HCT116 (cell line): ENCODE data around the gene CASK.

Experiments used
- CEBPB ChIP-seq: IDR thresholded peaks from 2 replicates; pipeline ENCODE4 v1.6.1; 2012; ENCODE audit warnings: low read depth
- CTCF ChIP-seq, 3 experiments: fragments of 200-600 bp in 1 of 3; sonication (generic) in 1 of 3; IDR thresholded peaks in 2 of 3; conservative IDR thresholded peaks in 1 of 3; 2 replicates each; pipeline ENCODE4 v1.5.1; 2012 to 2017; ENCODE audit warnings: low read depth in 2 of 3, low read length in 2 of 3, antibody characterized with exemption in 1 of 3, borderline replicate concordance in 1 of 3, control low read depth in 1 of 3, mild to moderate bottlenecking in 1 of 3, mixed read lengths in 1 of 3, mixed run types in 1 of 3, moderate library complexity in 1 of 3; ENCODE audit not compliant: insufficient read depth in 1 of 3
- EZH2 ChIP-seq: fragments of 200-600 bp; sonication (generic); IDR thresholded peaks from 2 replicates; pipeline ENCODE4 v1.6.1; 2017; ENCODE audit warnings: antibody characterized with exemption, mixed run types
- FOSL1 ChIP-seq: IDR thresholded peaks from 2 replicates; pipeline ENCODE4 v1.6.1; 2012; ENCODE audit warnings: low read depth
- JUND ChIP-seq: IDR thresholded peaks from 2 replicates; pipeline ENCODE4 v1.6.1; 2012
- MAX ChIP-seq: IDR thresholded peaks from 2 replicates; pipeline ENCODE4 v1.6.1; 2012
- POLR2A ChIP-seq: IDR thresholded peaks from 2 replicates; pipeline ENCODE4 v1.7.0; 2011; ENCODE audit warnings: borderline replicate concordance; ENCODE audit not compliant: insufficient read depth, insufficient read length; ENCODE audit errors: extremely low read depth
- POLR2AphosphoS5 ChIP-seq: IDR thresholded peaks from 2 replicates; pipeline ENCODE4 v1.6.1; 2011; ENCODE audit warnings: mild to moderate bottlenecking, low read depth, low read length, moderate library complexity
- RAD21 ChIP-seq: IDR thresholded peaks from 2 replicates; pipeline ENCODE4 v1.6.1; 2012; ENCODE audit warnings: low read depth, mild to moderate bottlenecking
- REST ChIP-seq: IDR thresholded peaks from 2 replicates; pipeline ENCODE4 v1.6.1; 2012; ENCODE audit warnings: low read depth
- YY1 ChIP-seq: IDR thresholded peaks from 2 replicates; pipeline ENCODE4 v1.6.1; 2011; ENCODE audit warnings: low read length, low read depth, moderate library complexity, mild to moderate bottlenecking; ENCODE audit not compliant: insufficient replicate concordance; ENCODE audit errors: extremely low read depth
- ZBTB33 ChIP-seq: IDR thresholded peaks from 2 replicates; pipeline ENCODE4 v1.6.1; 2011; ENCODE audit warnings: mild to moderate bottlenecking, low read length, moderate library complexity; ENCODE audit not compliant: insufficient replicate concordance; ENCODE audit errors: extremely low read depth
- ZFX ChIP-seq: fragments of 450-650 bp; IDR thresholded peaks from 2 replicates; pipeline ENCODE4 v1.6.1; 2017

GRCh38 chrX:41684940-41685339, 238.4 kb downstream of the CASK start:
- TF ChIP-seq POLR2A: no peak
- TF ChIP-seq FOSL1: no peak
- no peak for TF ChIP-seq ZBTB33
- no peak for TF ChIP-seq CTCF (IDR thresholded peaks at IDR 0.05 in 2 of 3, conservative IDR thresholded peaks at IDR 0.05 in 1 of 3; ENCODE audit: borderline replicate concordance in 1 of 3, insufficient read depth in 1 of 3, low read depth in 2 of 3, low read length in 2 of 3)
- no peak for TF ChIP-seq POLR2AphosphoS5
- no peak for TF ChIP-seq MAX
- TF ChIP-seq REST: no peak
- TF ChIP-seq YY1: no peak
- no peak for TF ChIP-seq CEBPB
- no peak for TF ChIP-seq RAD21
- no peak for TF ChIP-seq EZH2
- no peak for TF ChIP-seq JUND
- TF ChIP-seq ZFX: no peak
